ENCODE data around the gene CTSO.

DNA sequence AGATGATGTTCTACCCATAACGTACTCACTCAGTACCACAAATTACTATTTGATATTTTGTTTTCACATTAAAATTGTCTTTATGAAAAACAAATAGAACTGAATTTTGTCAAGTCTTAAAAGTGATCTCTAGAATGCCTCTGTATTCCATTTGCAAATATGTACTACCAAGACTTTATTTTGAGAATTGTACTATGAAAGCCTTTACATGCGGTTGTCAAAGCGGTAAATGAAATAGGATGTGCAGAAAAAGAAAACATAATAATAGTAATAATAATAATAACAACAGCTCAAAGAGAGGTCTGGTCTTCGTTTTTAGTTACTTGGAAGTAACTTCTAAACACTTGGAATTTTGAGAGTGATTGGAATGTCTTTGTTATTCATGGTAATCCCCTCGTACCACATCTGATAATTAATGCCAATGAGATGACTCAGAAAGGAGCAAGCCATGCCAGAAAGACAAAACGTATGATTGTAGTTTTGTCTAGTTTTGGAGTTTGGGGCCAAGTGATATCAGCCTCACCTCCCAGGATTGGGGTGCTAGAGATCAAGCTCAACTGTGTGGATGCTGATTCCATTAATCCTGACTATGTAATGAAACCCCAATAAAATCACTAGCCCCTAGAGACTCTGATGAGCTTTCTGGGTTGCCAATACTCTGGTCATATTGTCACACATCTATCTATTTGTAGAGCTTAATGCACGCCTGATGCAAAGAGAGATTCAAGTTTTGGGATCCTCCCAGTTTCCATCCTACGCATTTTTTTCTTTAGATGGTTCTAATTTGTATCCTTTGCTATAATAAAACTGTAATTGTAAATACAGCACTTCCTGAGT is 20.2 kb upstream of the CTSO start:
- TF ChIP-seq, protein P1, sequence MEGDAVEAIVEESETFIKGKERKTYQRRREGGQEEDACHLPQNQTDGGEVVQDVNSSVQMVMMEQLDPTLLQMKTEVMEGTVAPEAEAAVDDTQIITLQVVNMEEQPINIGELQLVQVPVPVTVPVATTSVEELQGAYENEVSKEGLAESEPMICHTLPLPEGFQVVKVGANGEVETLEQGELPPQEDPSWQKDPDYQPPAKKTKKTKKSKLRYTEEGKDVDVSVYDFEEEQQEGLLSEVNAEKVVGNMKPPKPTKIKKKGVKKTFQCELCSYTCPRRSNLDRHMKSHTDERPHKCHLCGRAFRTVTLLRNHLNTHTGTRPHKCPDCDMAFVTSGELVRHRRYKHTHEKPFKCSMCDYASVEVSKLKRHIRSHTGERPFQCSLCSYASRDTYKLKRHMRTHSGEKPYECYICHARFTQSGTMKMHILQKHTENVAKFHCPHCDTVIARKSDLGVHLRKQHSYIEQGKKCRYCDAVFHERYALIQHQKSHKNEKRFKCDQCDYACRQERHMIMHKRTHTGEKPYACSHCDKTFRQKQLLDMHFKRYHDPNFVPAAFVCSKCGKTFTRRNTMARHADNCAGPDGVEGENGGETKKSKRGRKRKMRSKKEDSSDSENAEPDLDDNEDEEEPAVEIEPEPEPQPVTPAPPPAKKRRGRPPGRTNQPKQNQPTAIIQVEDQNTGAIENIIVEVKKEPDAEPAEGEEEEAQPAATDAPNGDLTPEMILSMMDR (IDR thresholded peaks at IDR 0.05): no peak
- TF ChIP-seq ZFX (IDR thresholded peaks at IDR 0.05; ENCODE audit: borderline replicate concordance): no peak

Data from 22Rv1 (cell line).